ENCODE measurements around the gene ZNF865.
A peak's percentile ranks its signal among the peaks of the same experiment; 100 is the strongest.

ZNF865 gene

GRCh38 chr19:55606471-55606787, 982 bp downstream of the ZNF865 start:
- peak overlapping the region; percentile 86 for H3K4me2 ChIP-seq (ENCODE audit: low read depth, low read length, poor library complexity, severe bottlenecking)
- peak overlapping the region; percentile 86 for H3K27ac ChIP-seq (ENCODE audit: low read depth, low read length)
- no peaks in the 10 kb centered on the region for H4K20me1 ChIP-seq (ENCODE audit: low read depth, low read length)
- H3K9me2 ChIP-seq (replicated peaks; ENCODE audit: insufficient read depth, low read length): no peaks in the 10 kb centered on the region
- peaks cover 25% of the 10 kb centered on the region for H3K79me2 ChIP-seq (ENCODE audit: insufficient read depth, low read length)
- no peaks in the 10 kb centered on the region for H3K36me3 ChIP-seq (ENCODE audit: low read length)
- peaks cover 17% of the 10 kb centered on the region for H3F3A ChIP-seq (ENCODE audit: insufficient read depth)
- H3K9ac ChIP-seq (ENCODE audit: low read length): peak overlapping the region; percentile 98
- no peak overlapping the region for H2AFZ ChIP-seq (ENCODE audit: low read depth, low read length, severe bottlenecking)
- peak overlapping the region; percentile 98 for H3K4me3 ChIP-seq (ENCODE audit: insufficient read depth, low read length, poor library complexity, severe bottlenecking)
- H3K27me3 ChIP-seq (ENCODE audit: low read length): no peaks in the 10 kb centered on the region
- no peak for TF ChIP-seq EZH2phosphoT487 (conservative IDR thresholded peaks at IDR 0.05; ENCODE audit: low read length)
- TF ChIP-seq, protein P1, sequence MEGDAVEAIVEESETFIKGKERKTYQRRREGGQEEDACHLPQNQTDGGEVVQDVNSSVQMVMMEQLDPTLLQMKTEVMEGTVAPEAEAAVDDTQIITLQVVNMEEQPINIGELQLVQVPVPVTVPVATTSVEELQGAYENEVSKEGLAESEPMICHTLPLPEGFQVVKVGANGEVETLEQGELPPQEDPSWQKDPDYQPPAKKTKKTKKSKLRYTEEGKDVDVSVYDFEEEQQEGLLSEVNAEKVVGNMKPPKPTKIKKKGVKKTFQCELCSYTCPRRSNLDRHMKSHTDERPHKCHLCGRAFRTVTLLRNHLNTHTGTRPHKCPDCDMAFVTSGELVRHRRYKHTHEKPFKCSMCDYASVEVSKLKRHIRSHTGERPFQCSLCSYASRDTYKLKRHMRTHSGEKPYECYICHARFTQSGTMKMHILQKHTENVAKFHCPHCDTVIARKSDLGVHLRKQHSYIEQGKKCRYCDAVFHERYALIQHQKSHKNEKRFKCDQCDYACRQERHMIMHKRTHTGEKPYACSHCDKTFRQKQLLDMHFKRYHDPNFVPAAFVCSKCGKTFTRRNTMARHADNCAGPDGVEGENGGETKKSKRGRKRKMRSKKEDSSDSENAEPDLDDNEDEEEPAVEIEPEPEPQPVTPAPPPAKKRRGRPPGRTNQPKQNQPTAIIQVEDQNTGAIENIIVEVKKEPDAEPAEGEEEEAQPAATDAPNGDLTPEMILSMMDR (IDR thresholded peaks at IDR 0.05; ENCODE audit: insufficient read depth, low read length, poor library complexity, severe bottlenecking): no peak
- H3K9me3 ChIP-seq (ENCODE audit: insufficient read depth, low read length): no peaks in the 10 kb centered on the region

GRCh38 chr19:55606817-55607216, 1.4 kb downstream of the ZNF865 start:
- Histone ChIP-seq H3K9ac (ENCODE audit: low read length) (peak overlapping the region; percentile 98), H3F3A (ENCODE audit: insufficient read depth) (peaks cover 13% of the 10 kb centered on the region), H3K79me2 (ENCODE audit: insufficient read depth, low read length) (peaks cover 26% of the 10 kb centered on the region), H3K9me3 (ENCODE audit: insufficient read depth, low read length) (no peaks in the 10 kb centered on the region), H3K9me2 (replicated peaks; ENCODE audit: insufficient read depth, low read length) (no peaks in the 10 kb centered on the region), H3K4me2 (ENCODE audit: low read depth, low read length, poor library complexity, severe bottlenecking) (peak overlapping the region; percentile 86), H2AFZ (ENCODE audit: low read depth, low read length, severe bottlenecking) (no peak overlapping the region), H3K27me3 (ENCODE audit: low read length) (no peaks in the 10 kb centered on the region), H4K20me1 (ENCODE audit: low read depth, low read length) (no peaks in the 10 kb centered on the region), H3K36me3 (ENCODE audit: low read length) (no peaks in the 10 kb centered on the region), H3K4me3 (ENCODE audit: insufficient read depth, low read length, poor library complexity, severe bottlenecking) (no peak overlapping the region), H3K27ac (ENCODE audit: low read depth, low read length) (no peak overlapping the region)
- TF ChIP-seq, protein P1 (IDR thresholded peaks at IDR 0.05; ENCODE audit: insufficient read depth, low read length, poor library complexity, severe bottlenecking): no peak
- no peak for TF ChIP-seq EZH2phosphoT487 (conservative IDR thresholded peaks at IDR 0.05; ENCODE audit: low read length)

- Histone ChIP-seq H3K36me3 (ENCODE audit: low read length) (no peaks in the 10 kb centered on the region), H3K9ac (ENCODE audit: low read length) (no peak overlapping the region), H3K9me2 (replicated peaks; ENCODE audit: insufficient read depth, low read length) (no peaks in the 10 kb centered on the region), H2AFZ (ENCODE audit: low read depth, low read length, severe bottlenecking) (no peak overlapping the region), H3K4me3 (ENCODE audit: insufficient read depth, low read length, poor library complexity, severe bottlenecking) (no peak overlapping the region), H3K4me2 (ENCODE audit: low read depth, low read length, poor library complexity, severe bottlenecking) (no peak overlapping the region), H3K27ac (ENCODE audit: low read depth, low read length) (no peak overlapping the region), H4K20me1 (ENCODE audit: low read depth, low read length) (no peaks in the 10 kb centered on the region), H3F3A (ENCODE audit: insufficient read depth) (peaks cover 12% of the 10 kb centered on the region), H3K27me3 (ENCODE audit: low read length) (no peaks in the 10 kb centered on the region), H3K79me2 (ENCODE audit: insufficient read depth, low read length) (peaks cover 26% of the 10 kb centered on the region), H3K9me3 (ENCODE audit: insufficient read depth, low read length) (no peaks in the 10 kb centered on the region)
- TF ChIP-seq, protein P1 (IDR thresholded peaks at IDR 0.05; ENCODE audit: insufficient read depth, low read length, poor library complexity, severe bottlenecking): no peak
- TF ChIP-seq EZH2phosphoT487 (conservative IDR thresholded peaks at IDR 0.05; ENCODE audit: low read length): no peak
These were observed 3.9 kb downstream of the ZNF865 start for GRCh38 chr19:55609326-55609725.

All from SU-DHL-6 (cell line).